HepG2 (cell line): ENCODE measurements around the gene LRRC25. TPM values are rescaled to one million over a fixed set of nuclear protein-coding genes. Genes with fewer than 3 reads are reported as not detected.
"Not testable (repeated sequence)": the region's sequence is repeated elsewhere in the genome, so short reads cannot be mapped to it uniquely, and the experiment has no call there.

Source experiments
- ATAC-seq: fragments of 200-7000 bp; cut with Tn5 transposase; 3 replicates; pipeline ENCODE4 v1.9.1; 2020; ENCODE audit warnings: mild to moderate bottlenecking, moderate library complexity
- BruUV-seq: library from RNA; stranded (reverse); fragments of 400-500 nt; replicated peaks from 2 replicates; lab custom pipeline; 2021; lab: Mats Ljungman, UMichigan
- CTCF ChIA-PET: fragments of 300-600 bp; formaldehyde crosslinking; extraction: SDS; loops from one replicate; lab custom pipeline; 2021; ENCODE audit warnings: low total read pairs, inconsistent platforms, low intra/inter-chr PET ratio; lab: Yijun Ruan, JAX
- POLR2A ChIA-PET: fragments of 350-600 bp; sonication (Branson Sonifier 250); formaldehyde crosslinking; loops from one replicate; lab custom pipeline; 2020; ENCODE audit warnings: antibody characterized with exemption, inconsistent platforms; lab: Yijun Ruan, JAX
- DNase-seq: peaks from one replicate; pipeline ENCODE4 v3.0.0-alpha.2; 2015; ENCODE audit warnings: low spot score
- FAIRE-seq: peaks from 3 replicates; lab custom pipeline; 2011; peaks lifted over from hg19 to GRCh38; lab: Jason Lieb, UNC
- H2AFZ ChIP-seq: one replicate; pipeline ENCODE4 v1.6.1; 2011; ENCODE audit warnings: low read length, inconsistent platforms
- H3K27ac ChIP-seq: fragments of 300-600 bp; 3 replicates; pipeline ENCODE4 v1.8.0; 2011; ENCODE audit warnings: mixed run types, mild to moderate bottlenecking, mixed read lengths, low read length, inconsistent platforms; ENCODE audit not compliant: insufficient read depth; ENCODE audit errors: extremely low read length
- H3K27me3 ChIP-seq, 2 experiments: fragments of 200-600 bp in 1 of 2; 2 replicates in 1 of 2; 3 replicates in 1 of 2; pipeline versions ENCODE4 v1.6.0 to v1.8.0; 2011; ENCODE audit warnings: low read length in 2 of 2, mild to moderate bottlenecking in 2 of 2, moderate library complexity in 2 of 2, inconsistent platforms in 1 of 2; ENCODE audit not compliant: insufficient read depth in 2 of 2, control insufficient read depth in 1 of 2
- H3K36me3 ChIP-seq, 2 experiments: fragments of 200-600 bp in 1 of 2; replicated peaks in 1 of 2; 2 replicates in 1 of 2; 3 replicates in 1 of 2; pipeline versions ENCODE4 v1.5.1 to v1.8.0; 2011; ENCODE audit warnings: low read length in 2 of 2, inconsistent platforms in 1 of 2; ENCODE audit not compliant: insufficient read depth in 2 of 2, control insufficient read depth in 1 of 2
- H3K4me1 ChIP-seq: 2 replicates; pipeline ENCODE4 v1.5.1; 2012; ENCODE audit warnings: low read length, inconsistent platforms; ENCODE audit not compliant: insufficient read depth
- H3K4me2 ChIP-seq: 2 replicates; pipeline ENCODE4 v1.6.0; 2011; ENCODE audit warnings: low read depth, low read length, inconsistent platforms
- H3K4me3 ChIP-seq, 3 experiments: fragments of 200-600 bp in 1 of 3; sonication (generic), shearing (Covaris generic) in 1 of 3; replicated peaks in 1 of 3; 2 replicates each; pipeline ENCODE4 v1.5.1; 2011 to 2016; ENCODE audit warnings: low read length in 3 of 3, inconsistent platforms in 2 of 3, low read depth in 2 of 3, mild to moderate bottlenecking in 2 of 3, control low read depth in 1 of 3, mixed read lengths in 1 of 3; ENCODE audit not compliant: insufficient read depth in 1 of 3
- H3K79me2 ChIP-seq: one replicate; pipeline ENCODE4 v1.6.1; 2011; ENCODE audit warnings: low read length, inconsistent platforms; ENCODE audit not compliant: insufficient read depth
- H3K9ac ChIP-seq: 2 replicates; pipeline ENCODE4 v1.6.0; 2011; ENCODE audit warnings: mild to moderate bottlenecking, low read depth, low read length, inconsistent platforms; ENCODE audit not compliant: insufficient read depth
- H3K9me3 ChIP-seq: 2 replicates; pipeline ENCODE4 v1.5.1; 2012; ENCODE audit warnings: mild to moderate bottlenecking, low read length
- H4K20me1 ChIP-seq: 2 replicates; pipeline ENCODE4 v1.6.0; 2011; ENCODE audit warnings: inconsistent platforms, mild to moderate bottlenecking, low read length, moderate library complexity; ENCODE audit not compliant: insufficient read depth
- ERF ChIP-seq: IDR thresholded peaks from 2 replicates; pipeline ENCODE4 v1.6.1; 2018; ENCODE audit warnings: missing biosample characterization, missing genetic modification reagents
- GATAD2A ChIP-seq: IDR thresholded peaks from 2 replicates; pipeline ENCODE4 v1.6.1; 2016
- IKZF5 ChIP-seq: IDR thresholded peaks from 2 replicates; pipeline ENCODE4 v1.6.1; 2018; ENCODE audit warnings: missing genetic modification reagents, mild to moderate bottlenecking, missing compliant biosample characterization
- NFAT5 ChIP-seq: sonication (generic); formaldehyde crosslinking; IDR thresholded peaks from 2 replicates; pipeline ENCODE4 v1.4.0; 2020; ENCODE audit warnings: missing genetic modification reagents
- RARA ChIP-seq: IDR thresholded peaks from 2 replicates; pipeline ENCODE4 v1.6.1; 2016; ENCODE audit warnings: missing genetic modification reagents, missing compliant biosample characterization
- TEAD3 ChIP-seq: optimal IDR thresholded peaks from 2 replicates; pipeline ENCODE3; 2016; ENCODE audit warnings: borderline replicate concordance
- ZNF441 ChIP-seq: sonication (generic); formaldehyde crosslinking; IDR thresholded peaks from 2 replicates; pipeline ENCODE4 v1.7.0; 2021; ENCODE audit warnings: missing genetic modification reagents, borderline replicate concordance
- ZNF501 ChIP-seq: sonication (generic); formaldehyde crosslinking; IDR thresholded peaks from 2 replicates; pipeline ENCODE4 v1.5.1; 2020; ENCODE audit warnings: mild to moderate bottlenecking, moderate library complexity, missing genetic modification reagents
- ZNF790 ChIP-seq: sonication (generic); formaldehyde crosslinking; IDR thresholded peaks from 2 replicates; pipeline ENCODE4 v1.8.0; 2022; ENCODE audit warnings: missing genetic modification reagents, mild to moderate bottlenecking, borderline replicate concordance
- WGBS: methylation state at CpG from one replicate; pipeline ENCODE4 v1.1.6; 2017; ENCODE audit warnings: low lambda C conversion rate; 5-methylcytosine and 5-hydroxymethylcytosine counted together
- in situ Hi-C: cut with HindIII; loops from 2 replicates; pipeline ENCODE4 v1.10.0; 2017; ENCODE audit warnings: low pct_unique_long_range_greater_than_20kb; ENCODE audit not compliant: extremely low pct_ligation_motif_present
- intact Hi-C: fragments of 100-400 bp; cut with micrococcal nuclease; formaldehyde crosslinking; loops from one replicate; pipeline ENCODE4 v1.10.0; 2022; ENCODE audit not compliant: unreplicated experiment
- polyA plus RNA-seq, 8 experiments: library from polyadenylated mRNA; depleted of rRNA in 3 of 8; stranded (reverse) in 7 of 8; unstranded in 1 of 8; fragments of >200 nt; fragmentation: Illumina TruSeq in 4 of 8; extraction: Trizol in 4 of 8; gene quantifications; 2 replicates each; pipeline versions ENCODE4 v1.2.1 to v1.2.3, GENCODE V29; 2011 to 2016; ENCODE audit warnings: low read depth in 4 of 8, missing spikeins in 1 of 8, mixed read lengths in 1 of 8; ENCODE audit not compliant: insufficient read depth in 1 of 8
- total RNA-seq, 5 experiments: library from RNA; depleted of rRNA; stranded (reverse); fragments of >200 nt; fragmentation: Illumina TruSeq; extraction: Trizol; gene quantifications; 2 replicates each; pipeline ENCODE4 v1.2.3, GENCODE V29; 2016; ENCODE audit warnings: low read depth in 1 of 5

LRRC25 gene
- total and polyA plus RNA-seq, 2 of the 13 experiments (the other 11 are each of a cell fraction or from before 2014, with no cell fraction given), result 0.13 to 0.53 TPM

GRCh38 chr19:18405754-18406153 lies 8.3 kb upstream of the LRRC25 start:
- H4K20me1 ChIP-seq, ATAC-seq, CTCF ChIA-PET, BruUV-seq, H3K36me3 ChIP-seq, H3K27me3 ChIP-seq, H3K27ac ChIP-seq, H3K79me2 ChIP-seq, H3K4me2 ChIP-seq, H2AFZ ChIP-seq, DNase-seq, H3K4me3 ChIP-seq, FAIRE-seq, H3K9me3 ChIP-seq, intact Hi-C loops, H3K9ac ChIP-seq: not testable (repeated sequence)
- peak; percentile 91 for TF ChIP-seq ZNF441 (CRISPR knock-in tag)
- in situ Hi-C loops, result loop anchor here (10.0 kb wide), 1 partner anchor 61 kb away; the partner anchor contains the start of gene PGPEP1
- POLR2A ChIA-PET, result interaction anchor here (1.1 kb wide), 1 partner anchor 20 kb away, joined by 4 read pairs; the partner anchor contains the start of gene GDF15
- WGBS, result 64% methylated on average over 11 of the region's 11 CpGs
- peaks cover 52% of the 10 kb centered on the region for H3K4me1 ChIP-seq

- BruUV-seq, H3K36me3 ChIP-seq, H4K20me1 ChIP-seq, H2AFZ ChIP-seq, DNase-seq, H3K79me2 ChIP-seq, ATAC-seq, H3K27ac ChIP-seq, H3K9me3 ChIP-seq: not testable (repeated sequence)
- POLR2A ChIA-PET, result interaction anchor here (1.2 to 2.3 kb wide), 5 partner anchors 12 to 23 kb away, joined by 3 to 22 read pairs (median 5); partner anchors contain the start of gene GDF15
- H3K27me3 ChIP-seq, result peaks cover 0 to 10% of the 10 kb centered on the region in 2 experiments; a peak in 4 of 5 replicates
- CTCF ChIA-PET, result interaction anchor here (1.3 to 1.6 kb wide), 2 partner anchors 8 to 53 kb away, joined by 6 to 11 read pairs; no protein-coding TSS in a partner anchor
- peak overlapping the region; percentile 28 to 63 (median 35); a peak in 5 of 6 replicates for H3K4me3 ChIP-seq
- intact Hi-C loops (loop anchor here (5.0 kb wide), 1 partner anchor 55 kb away; no protein-coding TSS in a partner anchor), in situ Hi-C loops (loop anchor here (10.0 kb wide), 1 partner anchor 58 kb away; the partner anchor contains the start of gene PGPEP1)
- peak overlapping the region; percentile 86 for H3K4me2 ChIP-seq
- peaks cover 44% of the 10 kb centered on the region for H3K4me1 ChIP-seq
- peak overlapping the region; percentile 34 for H3K9ac ChIP-seq
- FAIRE-seq, result peak; percentile 73
- 4% methylated on average over 18 of the region's 18 CpGs for WGBS
- peak; percentile 63; the same call in 1 of the 2 replicates for TF ChIP-seq RARA (CRISPR knock-in tag)
- 0 out of 2 replicates have a peak, but pooled peaks have one; percentile 53 for TF ChIP-seq ZNF790
- TF ChIP-seq TEAD3 (CRISPR knock-in tag), result peak; percentile 48
- TF ChIP-seq GATAD2A (CRISPR knock-in tag), result 0 out of 2 replicates have a peak, but pooled peaks have one; percentile 10
- TF ChIP-seq NFAT5 (CRISPR knock-in tag), result 0 out of 2 replicates have a peak, but pooled peaks have one; percentile 21
- TF ChIP-seq IKZF5 (CRISPR knock-in tag), result 0 out of 2 replicates have a peak, but pooled peaks have one; percentile 18
- TF ChIP-seq ZNF501 (CRISPR knock-in tag), result 0 out of 2 replicates have a peak, but pooled peaks have one; percentile 18
- peak; percentile 17; the same call in 1 of the 2 replicates for TF ChIP-seq ERF (CRISPR knock-in tag)
Observed at GRCh38 chr19:18402455-18403248, 5.2 kb upstream of the LRRC25 start.
